ENCODE measurements around the gene SCMH1. TPM values are rescaled to one million over a fixed set of nuclear protein-coding genes. Genes with fewer than 3 reads are reported as not detected.

Gene SCMH1
- total RNA-seq, 4 donors from 2014 or later: 30.6 to 72.9 (median 36.3) TPM

DNA sequence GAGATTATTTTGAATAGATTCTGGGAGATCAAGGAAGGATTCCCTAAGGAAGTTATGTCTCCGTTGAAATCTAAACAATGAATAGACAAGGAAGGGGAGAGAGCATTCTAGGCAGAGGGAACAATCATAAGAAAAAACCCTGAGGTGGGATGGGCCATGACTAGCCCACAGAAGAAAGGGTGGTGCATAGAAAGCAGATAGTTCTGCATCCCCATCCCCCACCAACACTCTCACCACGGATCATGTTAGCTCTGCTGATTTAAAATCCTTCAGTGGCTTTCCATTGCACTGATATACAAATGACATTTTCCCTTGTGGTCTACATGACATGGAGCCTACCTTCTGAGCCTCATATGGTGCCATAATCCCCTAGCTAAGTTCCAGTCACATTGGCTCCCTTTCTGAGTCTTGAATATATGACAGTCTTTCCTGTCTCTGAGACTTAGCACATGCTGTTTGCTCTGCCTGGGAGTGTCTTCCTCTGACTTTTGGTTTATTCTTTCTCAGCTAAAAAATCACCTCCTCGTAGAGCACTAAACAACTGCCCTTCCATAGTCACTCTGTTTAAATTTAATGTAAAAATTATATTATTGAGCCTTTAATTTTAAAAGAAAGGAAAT lies 15.2 kb downstream of the SCMH1 start:
- Histone ChIP-seq H3K36me3 (peaks cover 0 to 4% (median 0%) of the 10 kb centered on the region in 3 donors), H3K4me3 (no peak overlapping the region), H3K4me1 (peaks cover 0 to 13% (median 0%) of the 10 kb centered on the region in 4 donors), H3K27ac (no peak overlapping the region), H3K9me3 (no peaks in the 10 kb centered on the region), H3K27me3 (no peaks in the 10 kb centered on the region)
- TF ChIP-seq CTCF (IDR thresholded peaks at IDR 0.05): no peak
- TF ChIP-seq POLR2A (IDR thresholded peaks at IDR 0.05): no peak
- TF ChIP-seq EP300 (IDR thresholded peaks at IDR 0.05): no peak
- WGBS, 2 donors: 50 to 52% methylated on average over 3 of the region's 3 CpGs
- DNase-seq (ENCODE audit: low spot score in 2 of 2): no peak

- TF ChIP-seq EP300 (IDR thresholded peaks at IDR 0.05): no peak
- TF ChIP-seq POLR2A (IDR thresholded peaks at IDR 0.05): no peak
- TF ChIP-seq CTCF (IDR thresholded peaks at IDR 0.05): no peak
- Histone ChIP-seq H3K9me3 (no peaks in the 10 kb centered on the region), H3K4me1 (peaks cover 0 to 14% (median 0%) of the 10 kb centered on the region in 4 donors), H3K27me3 (no peaks in the 10 kb centered on the region), H3K27ac (no peak overlapping the region), H3K4me3 (no peak overlapping the region), H3K36me3 (peaks cover 0 to 4% (median 0%) of the 10 kb centered on the region in 3 donors)
- DNase-seq (ENCODE audit: low spot score in 2 of 2): no peak
- WGBS, 2 donors: 81 to 98% methylated on average over 3 of the region's 3 CpGs
Measured at GRCh38 chr1:41225495-41225894, 16.6 kb downstream of the SCMH1 start.

GRCh38 chr1:41222496-41222895 lies 19.6 kb downstream of the SCMH1 start:
- WGBS, 2 donors: 60 to 67% methylated on average over 2 of the region's 2 CpGs
- H3K27ac ChIP-seq: no peak overlapping the region
- no peak for DNase-seq (ENCODE audit: low spot score in 2 of 2)
- peaks cover 0 to 12% (median under 1%) of the 10 kb centered on the region in 4 donors for H3K9me3 ChIP-seq
- peaks cover 0 to 14% (median 0%) of the 10 kb centered on the region in 4 donors for H3K4me1 ChIP-seq
- TF ChIP-seq CTCF (IDR thresholded peaks at IDR 0.05): no peak
- TF ChIP-seq POLR2A (IDR thresholded peaks at IDR 0.05): no peak
- TF ChIP-seq EP300 (IDR thresholded peaks at IDR 0.05): no peak
- peaks cover 0 to 23% (median 0%) of the 10 kb centered on the region in 3 donors for H3K36me3 ChIP-seq
- H3K27me3 ChIP-seq: no peaks in the 10 kb centered on the region
- H3K4me3 ChIP-seq: no peak overlapping the region

- Histone ChIP-seq H3K4me1 (peaks cover 0 to 13% (median 0%) of the 10 kb centered on the region in 4 donors), H3K27ac (no peak overlapping the region), H3K9me3 (peaks cover 0 to 17% (median 2%) of the 10 kb centered on the region in 4 donors), H3K36me3 (peaks cover 0 to 28% (median 0%) of the 10 kb centered on the region in 3 donors), H3K4me3 (no peak overlapping the region), H3K27me3 (no peaks in the 10 kb centered on the region)
- DNase-seq (ENCODE audit: low spot score in 2 of 2): no peak
- TF ChIP-seq CTCF (IDR thresholded peaks at IDR 0.05) (no peak), EP300 (IDR thresholded peaks at IDR 0.05) (no peak), POLR2A (IDR thresholded peaks at IDR 0.05) (no peak)
Measured at GRCh38 chr1:41221995-41222394, 20.1 kb downstream of the SCMH1 start.

- 96 to 100% methylated on average over 1 of the region's 1 CpG for WGBS, 2 donors
Measured at GRCh38 chr1:41218152-41218551, 24.0 kb downstream of the SCMH1 start.

More at GRCh38 chr1:41218152-41218551, 24.0 kb downstream of the SCMH1 start:
- peaks cover 0 to 17% (median 0%) of the 10 kb centered on the region in 4 donors for H3K4me1 ChIP-seq
- H3K9me3 ChIP-seq: peaks cover 0 to 18% (median 2%) of the 10 kb centered on the region in 4 donors
- no peak overlapping the region for H3K4me3 ChIP-seq
- TF ChIP-seq EP300 (IDR thresholded peaks at IDR 0.05): no peak
- no peak for TF ChIP-seq CTCF (IDR thresholded peaks at IDR 0.05)
- no peak for TF ChIP-seq POLR2A (IDR thresholded peaks at IDR 0.05)
- H3K27ac ChIP-seq: no peak overlapping the region
- peaks cover 0 to 29% (median 0%) of the 10 kb centered on the region in 3 donors for H3K36me3 ChIP-seq
- H3K27me3 ChIP-seq: no peaks in the 10 kb centered on the region
- no peak for DNase-seq (ENCODE audit: low spot score in 2 of 2)

All from tibial nerve (tissue), 4 donors.